Gastrocnemius medialis (tissue), 4 donors: Measurements from ENCODE around the gene SDR42E1.

Experiments
- CTCF ChIP-seq, 5 experiments: fragments of 450-650 bp in 3 of 5; fragments of 200-600 bp in 2 of 5; sonication (generic) in 2 of 5; IDR thresholded peaks in 4 of 5; conservative IDR thresholded peaks in 1 of 5; 1 replicate in 4 of 5; 2 replicates in 1 of 5; pipeline ENCODE4 v1.5.1; 2016 to 2019; ENCODE audit warnings: antibody characterized with exemption in 5 of 5, mild to moderate bottlenecking in 3 of 5, moderate library complexity in 3 of 5
- POLR2A ChIP-seq, 2 donors: fragments of 450-650 bp; IDR thresholded peaks; one replicate each; pipeline ENCODE4 v1.6.1; 2017; ENCODE audit warnings: antibody characterized with exemption in 2 of 2, mild to moderate bottlenecking in 2 of 2, moderate library complexity in 2 of 2

GRCh38 chr16:81975637-81976036 is 35.6 kb downstream of the SDR42E1 start:
- TF ChIP-seq CTCF (IDR thresholded peaks at IDR 0.05 in 4 of 5, conservative IDR thresholded peaks at IDR 0.05 in 1 of 5) (no peak), POLR2A (IDR thresholded peaks at IDR 0.05) (no peak)
